Endothelial cell of umbilical vein (primary cell): ENCODE data around the gene TICAM2.

Experiments used
- EZH2 ChIP-seq: IDR thresholded peaks from 2 replicates; pipeline ENCODE4 v1.6.1; 2012; ENCODE audit warnings: borderline replicate concordance, low read depth, mild to moderate bottlenecking, moderate library complexity, low read length, inconsistent platforms; ENCODE audit not compliant: severe bottlenecking
- FOS ChIP-seq: IDR thresholded peaks from 2 replicates; pipeline ENCODE4 v1.6.1; 2011; ENCODE audit warnings: mild to moderate bottlenecking, low read length, moderate library complexity, borderline replicate concordance; ENCODE audit not compliant: insufficient read depth
- POLR2A ChIP-seq: IDR thresholded peaks from 2 replicates; pipeline ENCODE4 v1.6.1; 2012; ENCODE audit warnings: low read depth, mild to moderate bottlenecking, control low read depth, low read length
- POLR2AphosphoS5 ChIP-seq: IDR thresholded peaks from 2 replicates; pipeline ENCODE4 v1.6.1; 2012; ENCODE audit warnings: low read depth, mild to moderate bottlenecking, control low read depth, low read length, moderate library complexity; ENCODE audit not compliant: insufficient read depth
- TF ChIP-seq, protein P1 (sequence below), 2 donors: IDR thresholded peaks; 1 replicate in 1 of 2; 2 replicates in 1 of 2; pipeline ENCODE4 v1.5.1; 2011; ENCODE audit warnings: low read length in 2 of 2, mild to moderate bottlenecking in 2 of 2, moderate library complexity in 2 of 2, control low read depth in 1 of 2, inconsistent platforms in 1 of 2, low read depth in 1 of 2; ENCODE audit not compliant: insufficient read depth in 1 of 2; ENCODE audit errors: extremely low read depth in 1 of 2
- TF ChIP-seq, protein P2 (sequence below): IDR thresholded peaks from 2 replicates; pipeline ENCODE4 v1.6.1; 2011; ENCODE audit not compliant: insufficient read depth, insufficient read length

DNA sequence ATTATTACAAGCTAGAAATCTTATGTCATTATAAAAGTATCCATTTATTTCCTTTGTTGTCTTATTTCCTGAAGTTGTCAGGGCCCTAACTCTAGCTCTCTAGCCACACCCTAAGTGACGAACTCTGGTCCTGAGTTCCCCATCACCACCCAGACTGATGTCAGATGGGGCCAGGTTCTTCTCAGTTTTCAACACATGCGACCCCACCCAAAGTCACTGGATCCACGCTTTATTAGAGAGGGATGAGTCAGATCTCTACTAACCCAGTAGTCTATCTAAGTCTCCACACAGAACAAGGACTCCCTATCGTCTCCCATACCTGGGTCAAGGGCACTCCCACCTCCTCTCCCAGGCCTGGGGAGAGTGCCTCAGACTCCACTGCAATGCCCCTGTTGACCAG is 50.9 kb downstream of the TICAM2 start:
- TF ChIP-seq, protein P1, sequence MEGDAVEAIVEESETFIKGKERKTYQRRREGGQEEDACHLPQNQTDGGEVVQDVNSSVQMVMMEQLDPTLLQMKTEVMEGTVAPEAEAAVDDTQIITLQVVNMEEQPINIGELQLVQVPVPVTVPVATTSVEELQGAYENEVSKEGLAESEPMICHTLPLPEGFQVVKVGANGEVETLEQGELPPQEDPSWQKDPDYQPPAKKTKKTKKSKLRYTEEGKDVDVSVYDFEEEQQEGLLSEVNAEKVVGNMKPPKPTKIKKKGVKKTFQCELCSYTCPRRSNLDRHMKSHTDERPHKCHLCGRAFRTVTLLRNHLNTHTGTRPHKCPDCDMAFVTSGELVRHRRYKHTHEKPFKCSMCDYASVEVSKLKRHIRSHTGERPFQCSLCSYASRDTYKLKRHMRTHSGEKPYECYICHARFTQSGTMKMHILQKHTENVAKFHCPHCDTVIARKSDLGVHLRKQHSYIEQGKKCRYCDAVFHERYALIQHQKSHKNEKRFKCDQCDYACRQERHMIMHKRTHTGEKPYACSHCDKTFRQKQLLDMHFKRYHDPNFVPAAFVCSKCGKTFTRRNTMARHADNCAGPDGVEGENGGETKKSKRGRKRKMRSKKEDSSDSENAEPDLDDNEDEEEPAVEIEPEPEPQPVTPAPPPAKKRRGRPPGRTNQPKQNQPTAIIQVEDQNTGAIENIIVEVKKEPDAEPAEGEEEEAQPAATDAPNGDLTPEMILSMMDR (IDR thresholded peaks at IDR 0.05; ENCODE audit: extremely low read depth in 1 of 2, insufficient read depth in 1 of 2, low read depth in 1 of 2, low read length in 2 of 2): no peak
- no peak for TF ChIP-seq POLR2AphosphoS5
- no peak for TF ChIP-seq POLR2A
- TF ChIP-seq EZH2: no peak
- TF ChIP-seq FOS: no peak
- TF ChIP-seq, protein P2, sequence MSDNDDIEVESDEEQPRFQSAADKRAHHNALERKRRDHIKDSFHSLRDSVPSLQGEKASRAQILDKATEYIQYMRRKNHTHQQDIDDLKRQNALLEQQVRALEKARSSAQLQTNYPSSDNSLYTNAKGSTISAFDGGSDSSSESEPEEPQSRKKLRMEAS: no peak
